HG02973 (cell line): ENCODE data around the gene MRGPRE.

Experiments used
- ATAC-seq: cut with Tn5 transposase; IDR thresholded peaks from one replicate; pipeline ENCODE4 v1.9.1; 2021; ENCODE audit warnings: moderate library complexity; ENCODE audit not compliant: unreplicated experiment

Gene MRGPRE

GRCh38 chr11:3226846-3227567 lies 5.2 kb downstream of the MRGPRE start:
- ATAC-seq = no peak

GRCh38 chr11:3225826-3226750 lies 6.1 kb downstream of the MRGPRE start:
- ATAC-seq = no peak

- ATAC-seq = no peak
Observed at GRCh38 chr11:3225159-3225758, 7.0 kb downstream of the MRGPRE start.

- no peak for ATAC-seq
Observed at GRCh38 chr11:3224401-3225057, 7.7 kb downstream of the MRGPRE start.

- no peak for ATAC-seq
Observed at GRCh38 chr11:3223932-3224381, 8.3 kb downstream of the MRGPRE start.

- ATAC-seq = no peak
Observed at GRCh38 chr11:3222941-3223915, 9.0 kb downstream of the MRGPRE start.

- ATAC-seq = no peak
Observed at GRCh38 chr11:3222003-3222855, 10.0 kb downstream of the MRGPRE start.

- no peak for ATAC-seq
Observed at GRCh38 chr11:3221408-3222002, 10.7 kb downstream of the MRGPRE start.

GRCh38 chr11:3220521-3221407 lies 11.5 kb downstream of the MRGPRE start:
- no peak for ATAC-seq

- no peak for ATAC-seq
Observed at GRCh38 chr11:3220101-3220500, 12.1 kb downstream of the MRGPRE start.

GRCh38 chr11:3219281-3219892 lies 12.8 kb downstream of the MRGPRE start:
- no peak for ATAC-seq

- no peak for ATAC-seq
Observed at GRCh38 chr11:3218483-3219280, 13.5 kb downstream of the MRGPRE start, which contains the start of gene MRGPRG. TSS of gene MRGPRG (minus strand) at chr11:3218813. CDS start at chr11:3218813, 0 bp downstream.

GRCh38 chr11:3217818-3218482 lies 14.3 kb downstream of the MRGPRE start:
- no peak for ATAC-seq

GRCh38 chr11:3216027-3216525 lies 16.1 kb downstream of the MRGPRE start:
- ATAC-seq = no peak

GRCh38 chr11:3215346-3216026 lies 16.7 kb downstream of the MRGPRE start:
- no peak for ATAC-seq
